K562 (cell line): ENCODE measurements around the gene RBMS3. TPM values are rescaled to one million over a fixed set of nuclear protein-coding genes. Genes with fewer than 3 reads are reported as not detected.

Experiments
- ATAC-seq: fragments of 200-7000 bp; cut with Tn5 transposase; 3 replicates; pipeline ENCODE4 v1.9.1; 2020; ENCODE audit warnings: moderate library complexity
- BruUV-seq: library from RNA; stranded (reverse); fragments of 400-500 nt; replicated peaks from 2 replicates; lab custom pipeline; 2021; lab: Mats Ljungman, UMichigan
- CTCF ChIA-PET: fragments of 300-600 bp; formaldehyde crosslinking; extraction: SDS; loops from one replicate; lab custom pipeline; 2021; ENCODE audit warnings: low intra/inter-chr PET ratio; lab: Yijun Ruan, JAX
- POLR2A ChIA-PET: fragments of 300-600, 350-650 bp; sonication (Branson Sonifier 250); formaldehyde crosslinking; extraction: SDS; loops from one replicate; lab custom pipeline; 2021; ENCODE audit warnings: antibody characterized with exemption, inconsistent platforms; lab: Yijun Ruan, JAX
- DNase-seq, 4 experiments: peaks; one replicate each; pipeline versions ENCODE4 v3.0.0 to v3.0.0-alpha.2; 2011 to 2018; ENCODE audit warnings: low spot score in 3 of 4, mixed read lengths in 3 of 4; ENCODE audit errors: extremely low read depth in 1 of 4
- FAIRE-seq: peaks from 2 replicates; lab custom pipeline; 2011; peaks lifted over from hg19 to GRCh38; lab: Jason Lieb, UNC
- H2AFZ ChIP-seq: 2 replicates; pipeline ENCODE4 v1.6.0; 2011; ENCODE audit warnings: low read depth, low read length, control low read depth, inconsistent platforms
- H3K27ac ChIP-seq: fragments of 200-600 bp; 3 replicates; pipeline ENCODE4 v1.8.0; 2011; ENCODE audit warnings: low read depth, mild to moderate bottlenecking, control low read depth, inconsistent platforms, low read length, moderate library complexity, mixed read lengths; ENCODE audit errors: extremely low read depth
- H3K27me3 ChIP-seq, 2 experiments: fragments of 300-600 bp in 1 of 2; 2 replicates in 1 of 2; 3 replicates in 1 of 2; pipeline versions ENCODE4 v1.6.0 to v1.8.0; 2011; ENCODE audit warnings: inconsistent platforms in 2 of 2, low read length in 2 of 2, mild to moderate bottlenecking in 1 of 2, mixed read lengths in 1 of 2, moderate library complexity in 1 of 2; ENCODE audit not compliant: control insufficient read depth in 2 of 2, insufficient read depth in 2 of 2
- H3K36me3 ChIP-seq: fragments of 300-600 bp; 3 replicates; pipeline ENCODE4 v1.8.0; 2011; ENCODE audit warnings: mild to moderate bottlenecking, low read length, inconsistent platforms; ENCODE audit not compliant: control insufficient read depth, insufficient read depth
- H3K4me1 ChIP-seq, 2 experiments: fragments of 200-600 bp in 1 of 2; replicated peaks in 1 of 2; 2 replicates in 1 of 2; 3 replicates in 1 of 2; pipeline versions ENCODE4 v1.5.1 to v1.8.0; 2011; ENCODE audit warnings: inconsistent platforms in 2 of 2, low read length in 2 of 2, mild to moderate bottlenecking in 1 of 2, mixed read lengths in 1 of 2, moderate library complexity in 1 of 2; ENCODE audit not compliant: control insufficient read depth in 2 of 2, insufficient read depth in 2 of 2
- H3K4me2 ChIP-seq: 2 replicates; pipeline ENCODE4 v1.6.1; 2011; ENCODE audit warnings: low read length, control low read depth, inconsistent platforms, mixed read lengths; ENCODE audit not compliant: insufficient read depth
- H3K4me3 ChIP-seq: fragments of 200-600 bp; sonication (generic), shearing (Covaris generic); 2 replicates; pipeline ENCODE4 v1.5.1; 2016; ENCODE audit warnings: control low read depth, inconsistent platforms
- H3K79me2 ChIP-seq: fragments of 200-600 bp; 3 replicates; pipeline ENCODE4 v1.8.0; 2011; ENCODE audit warnings: low read length, inconsistent platforms; ENCODE audit not compliant: control insufficient read depth, insufficient read depth
- H3K9ac ChIP-seq, 2 experiments: 2 replicates each; pipeline versions ENCODE4 v1.6.0 to v1.6.1; 2011; ENCODE audit warnings: low read depth in 2 of 2, low read length in 2 of 2, control low read depth in 1 of 2, inconsistent platforms in 1 of 2, mild to moderate bottlenecking in 1 of 2, mixed read lengths in 1 of 2; ENCODE audit not compliant: insufficient read depth in 1 of 2
- H3K9me1 ChIP-seq: one replicate; pipeline ENCODE4 v1.6.0; 2011; ENCODE audit warnings: inconsistent platforms, mild to moderate bottlenecking, low read length, moderate library complexity; ENCODE audit not compliant: control insufficient read depth, insufficient read depth
- H3K9me3 ChIP-seq: replicated peaks from 2 replicates; pipeline ENCODE4 v1.5.1; 2011; ENCODE audit warnings: low read depth, low read length, inconsistent platforms; ENCODE audit not compliant: control insufficient read depth, insufficient read depth
- H4K20me1 ChIP-seq: replicated peaks from 2 replicates; pipeline ENCODE4 v1.6.1; 2011; ENCODE audit warnings: low read length, inconsistent platforms, mixed read lengths; ENCODE audit not compliant: control insufficient read depth, insufficient read depth
- CBX1 ChIP-seq: sonication (generic); IDR thresholded peaks from 2 replicates; pipeline ENCODE4 v1.6.1; 2016; ENCODE audit warnings: antibody characterized with exemption, low read depth, mild to moderate bottlenecking
- MBD2 ChIP-seq: sonication (generic); IDR thresholded peaks from 2 replicates; pipeline ENCODE4 v1.6.1; 2016; ENCODE audit warnings: low read depth, borderline replicate concordance
- NR4A1 ChIP-seq, 2 experiments: fragments of 250-450 bp in 1 of 2; fragments of 450-650 bp in 1 of 2; sonication (Bioruptor Pico) in 1 of 2; IDR thresholded peaks; 2 replicates each; pipeline versions ENCODE4 v1.4.0 to v1.6.1; 2016 to 2020; ENCODE audit warnings: mild to moderate bottlenecking in 2 of 2, missing compliant biosample characterization in 1 of 2, missing genetic modification characterization in 1 of 2, moderate library complexity in 1 of 2
- SAFB ChIP-seq: fragments of 200-400 bp; formaldehyde crosslinking; IDR thresholded peaks from 2 replicates; pipeline ENCODE4 v1.6.1; 2017; ENCODE audit warnings: low read depth, low read length, borderline replicate concordance
- SMARCB1 ChIP-seq: IDR thresholded peaks from 2 replicates; pipeline ENCODE4 v1.6.1; 2011; ENCODE audit warnings: improper control_type of control experiment, low read depth; ENCODE audit not compliant: insufficient read length
- WGBS: fragments of 100-300 bp; shearing (Covaris generic); methylation state at CpG from one replicate; pipeline ENCODE4 v1.1.6; 2016; ENCODE audit warnings: low coverage, mixed read lengths; ENCODE audit not compliant: insufficient coverage; ENCODE audit errors: missing lambda C conversion rate; 5-methylcytosine and 5-hydroxymethylcytosine counted together
- in situ Hi-C: fragments of 300-500 bp; cut with MboI; formaldehyde crosslinking; loops from 4 replicates; pipeline ENCODE4 v1.15.0; 2018; ENCODE audit warnings: inconsistent platforms, mixed read lengths
- intact Hi-C: fragments of 100-400 bp; cut with micrococcal nuclease; formaldehyde crosslinking; loops from 2 replicates; pipeline ENCODE4 v1.14.2; 2022
- polyA plus RNA-seq, 8 experiments: library from polyadenylated mRNA; depleted of rRNA in 4 of 8; stranded (reverse) in 5 of 8; unstranded in 3 of 8; fragments of >200 nt; fragmentation: Nextera tagmentation in 2 of 8; fragmentation: Illumina TruSeq in 1 of 8; extraction: Ambion mirVana in 2 of 8; extraction: Trizol in 1 of 8; gene quantifications; 2 replicates each; pipeline versions ENCODE4 v1.2.1 to v1.2.3, GENCODE V29; 2011 to 2014; ENCODE audit warnings: inconsistent platforms in 1 of 8, missing spikeins in 1 of 8
- total RNA-seq, 7 experiments: library from RNA; depleted of rRNA in 6 of 7; stranded (reverse); fragments of >200 nt in 6 of 7; fragmentation: Illumina TruSeq in 2 of 7; extraction: Trizol in 2 of 7; gene quantifications; 2 replicates each; pipeline versions ENCODE4 v1.2.1 to v1.2.3, GENCODE V29; 2011 to 2021; ENCODE audit warnings: low replicate concordance in 1 of 7

RBMS3 gene
- total and polyA plus RNA-seq, 9 of the 15 experiments (the other 6 are each of a cell fraction or from before 2014, with no cell fraction given): 0.20 TPM; not detected in 8

DNA sequence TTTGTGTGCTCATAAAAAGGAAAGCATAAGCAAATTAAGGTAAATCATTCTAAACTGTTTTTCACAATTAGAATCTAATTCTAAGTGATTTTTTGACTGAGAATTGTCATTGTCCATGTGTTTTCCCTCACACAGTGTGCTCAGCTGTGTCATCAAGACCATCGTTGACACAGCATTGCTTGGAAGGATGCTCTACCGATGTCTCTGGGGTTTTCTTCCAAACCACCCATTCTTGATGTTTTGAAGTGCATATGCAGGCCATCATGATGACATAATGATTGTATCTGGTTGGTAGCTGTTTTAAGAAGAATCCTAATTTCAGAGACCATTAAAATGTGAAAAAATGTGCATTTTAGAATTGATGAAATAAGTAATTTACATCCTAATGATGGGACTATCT, 347.9 kb downstream of the RBMS3 start:
- no TSS peak for BruUV-seq
- H3K9ac ChIP-seq: no peak overlapping the region
- CTCF ChIA-PET: no interaction called here
- no peaks in the 10 kb centered on the region for H3K36me3 ChIP-seq
- H2AFZ ChIP-seq: no peak overlapping the region
- no peak overlapping the region for H3K27ac ChIP-seq
- H4K20me1 ChIP-seq: no peaks in the 10 kb centered on the region
- H3K4me3 ChIP-seq: no peak overlapping the region
- no peak for ATAC-seq
- intact Hi-C loops (no loop called here), in situ Hi-C loops (no loop called here)
- POLR2A ChIA-PET: no interaction called here
- TF ChIP-seq MBD2: no peak
- TF ChIP-seq SAFB: no peak
- H3K4me2 ChIP-seq: no peak overlapping the region
- FAIRE-seq: no peak
- no peaks in the 10 kb centered on the region for H3K4me1 ChIP-seq
- WGBS: 0% methylated on average over 2 of the region's 2 CpGs
- H3K9me1 ChIP-seq: no peaks in the 10 kb centered on the region
- H3K27me3 ChIP-seq: no peaks in the 10 kb centered on the region
- DNase-seq: no peak
- no peaks in the 10 kb centered on the region; the same call in 1 of the 2 replicates for H3K9me3 ChIP-seq
- H3K79me2 ChIP-seq: no peaks in the 10 kb centered on the region

DNA sequence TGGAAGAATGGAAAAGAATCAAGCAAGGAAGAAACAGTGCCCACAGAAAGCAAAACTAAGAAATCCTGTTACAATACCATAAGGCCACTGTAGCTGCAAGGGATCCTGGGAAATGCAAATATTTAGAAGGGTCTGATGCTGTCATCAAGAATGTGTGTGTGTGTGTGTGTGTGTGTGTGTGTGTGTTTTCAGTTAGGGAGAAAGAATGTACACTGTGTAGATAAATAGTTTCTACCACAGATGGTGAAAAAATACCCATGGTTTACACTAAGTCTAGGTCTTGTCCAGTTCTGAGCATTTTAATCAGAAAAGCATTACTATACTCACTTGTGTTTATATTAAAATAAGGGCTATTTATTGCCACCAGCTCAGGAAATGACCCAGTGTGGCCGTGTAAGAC, 355.0 kb downstream of the RBMS3 start:
- no TSS peak for BruUV-seq
- Histone ChIP-seq H2AFZ (no peak overlapping the region), H3K79me2 (no peaks in the 10 kb centered on the region), H3K4me2 (no peak overlapping the region), H3K4me1 (no peaks in the 10 kb centered on the region), H4K20me1 (no peaks in the 10 kb centered on the region), H3K9me1 (no peaks in the 10 kb centered on the region), H3K9ac (no peak overlapping the region), H3K27ac (no peak overlapping the region), H3K9me3 (no peaks in the 10 kb centered on the region; the same call in none of the 2 replicates), H3K27me3 (no peaks in the 10 kb centered on the region), H3K4me3 (no peak overlapping the region), H3K36me3 (no peaks in the 10 kb centered on the region)
- WGBS: 0% methylated on average over 1 of the region's 1 CpG
- ATAC-seq: no peak
- no peak for FAIRE-seq
- in situ Hi-C loops: no loop called here
- intact Hi-C loops: no loop called here
- POLR2A ChIA-PET: no interaction called here
- CTCF ChIA-PET: no interaction called here
- DNase-seq: no peak
- TF ChIP-seq CBX1 (no peak), NR4A1 (CRISPR knock-in tag; IDR thresholded peaks at IDR 0.05) (no peak), NR4A1 (tag; IDR thresholded peaks at IDR 0.05) (no peak), SMARCB1 (no peak)
